ENCODE data around the gene GRAMD1A.

DNA sequence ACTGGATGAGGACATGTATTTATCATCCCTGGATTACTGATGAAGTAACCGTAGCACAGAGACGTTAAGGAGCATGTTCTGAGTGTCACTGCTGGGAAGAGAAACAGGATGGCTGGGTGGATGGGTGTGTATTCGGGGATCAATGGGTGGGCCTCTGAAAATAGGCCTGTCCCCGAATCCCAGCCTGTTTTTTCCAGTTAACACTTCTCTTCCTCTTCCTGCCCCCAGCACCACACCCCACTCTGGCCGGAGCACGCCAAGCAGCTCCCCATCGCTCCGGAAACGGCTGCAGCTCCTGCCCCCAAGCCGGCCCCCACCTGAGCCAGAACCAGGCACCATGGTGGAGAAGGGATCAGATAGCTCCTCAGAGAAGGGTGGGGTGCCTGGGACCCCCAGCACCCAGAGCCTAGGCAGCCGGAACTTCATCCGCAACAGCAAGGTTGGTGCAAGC, 8.8 kb downstream of the GRAMD1A start:
- TF ChIP-seq, protein P1, sequence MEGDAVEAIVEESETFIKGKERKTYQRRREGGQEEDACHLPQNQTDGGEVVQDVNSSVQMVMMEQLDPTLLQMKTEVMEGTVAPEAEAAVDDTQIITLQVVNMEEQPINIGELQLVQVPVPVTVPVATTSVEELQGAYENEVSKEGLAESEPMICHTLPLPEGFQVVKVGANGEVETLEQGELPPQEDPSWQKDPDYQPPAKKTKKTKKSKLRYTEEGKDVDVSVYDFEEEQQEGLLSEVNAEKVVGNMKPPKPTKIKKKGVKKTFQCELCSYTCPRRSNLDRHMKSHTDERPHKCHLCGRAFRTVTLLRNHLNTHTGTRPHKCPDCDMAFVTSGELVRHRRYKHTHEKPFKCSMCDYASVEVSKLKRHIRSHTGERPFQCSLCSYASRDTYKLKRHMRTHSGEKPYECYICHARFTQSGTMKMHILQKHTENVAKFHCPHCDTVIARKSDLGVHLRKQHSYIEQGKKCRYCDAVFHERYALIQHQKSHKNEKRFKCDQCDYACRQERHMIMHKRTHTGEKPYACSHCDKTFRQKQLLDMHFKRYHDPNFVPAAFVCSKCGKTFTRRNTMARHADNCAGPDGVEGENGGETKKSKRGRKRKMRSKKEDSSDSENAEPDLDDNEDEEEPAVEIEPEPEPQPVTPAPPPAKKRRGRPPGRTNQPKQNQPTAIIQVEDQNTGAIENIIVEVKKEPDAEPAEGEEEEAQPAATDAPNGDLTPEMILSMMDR (conservative IDR thresholded peaks at IDR 0.05; ENCODE audit: low read length) = no peak
- no peak for TF ChIP-seq EZH2phosphoT487 (IDR thresholded peaks at IDR 0.05; ENCODE audit: borderline replicate concordance, low read depth, low read length)
